HPDE6-E6E7 (cell line): ENCODE results near the gene HOXB9.

Experiments used
- DNase-seq: peaks from one replicate; pipeline ENCODE4 v3.0.0; 2011; ENCODE audit warnings: missing footprints; ENCODE audit errors: extremely low spot score

HOXB9 gene

GRCh38 chr17:48639982-48640857 lies 14.1 kb upstream of the HOXB9 start:
- no peak for DNase-seq

GRCh38 chr17:48639136-48639535 lies 13.0 kb upstream of the HOXB9 start:
- DNase-seq: no peak

DNA sequence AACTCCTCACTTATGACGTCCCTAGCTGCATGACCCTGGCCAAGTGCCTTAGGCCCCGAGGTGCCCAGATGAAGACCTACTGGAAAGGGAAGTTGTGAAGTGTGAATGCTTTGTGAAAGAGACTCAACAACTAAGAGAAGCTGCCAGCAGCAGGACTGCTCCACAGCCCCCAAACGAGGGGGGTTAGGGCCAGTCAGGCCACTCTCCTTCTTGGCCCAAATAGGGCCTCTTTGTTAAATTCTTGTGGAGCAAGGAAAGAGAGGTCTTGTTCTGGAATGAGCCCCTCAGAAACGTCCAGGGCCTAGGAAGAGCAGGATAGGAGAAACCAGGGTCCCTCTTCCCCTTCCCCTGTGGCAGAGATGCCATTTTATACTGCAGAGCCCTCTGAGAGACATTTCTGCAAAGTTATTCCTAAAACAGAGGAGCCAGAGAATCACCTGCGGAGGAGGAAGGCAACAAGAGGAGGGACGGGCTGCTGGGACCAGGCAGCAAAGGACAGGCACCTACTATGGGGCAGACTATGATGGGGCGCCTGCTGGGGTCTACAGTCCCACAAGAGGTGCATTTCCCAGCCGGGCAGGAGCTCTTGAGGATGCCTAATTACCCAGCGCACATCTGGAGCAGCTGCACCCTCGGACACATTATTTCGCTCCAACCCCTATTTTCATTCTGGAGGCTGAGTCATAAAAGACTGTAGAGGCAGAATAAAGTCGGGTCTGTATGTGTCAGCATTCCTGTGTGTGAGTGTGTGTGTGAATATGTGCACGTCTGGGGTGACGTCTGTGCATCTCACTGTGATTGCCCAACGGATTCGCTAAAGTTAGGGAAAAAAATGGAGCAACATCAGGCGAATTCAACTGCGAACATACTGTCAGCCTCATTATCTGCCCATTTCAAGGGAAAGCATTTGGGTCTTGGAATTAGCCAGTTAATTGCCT lies 11.4 kb upstream of the HOXB9 start:
- DNase-seq: no peak

DNA sequence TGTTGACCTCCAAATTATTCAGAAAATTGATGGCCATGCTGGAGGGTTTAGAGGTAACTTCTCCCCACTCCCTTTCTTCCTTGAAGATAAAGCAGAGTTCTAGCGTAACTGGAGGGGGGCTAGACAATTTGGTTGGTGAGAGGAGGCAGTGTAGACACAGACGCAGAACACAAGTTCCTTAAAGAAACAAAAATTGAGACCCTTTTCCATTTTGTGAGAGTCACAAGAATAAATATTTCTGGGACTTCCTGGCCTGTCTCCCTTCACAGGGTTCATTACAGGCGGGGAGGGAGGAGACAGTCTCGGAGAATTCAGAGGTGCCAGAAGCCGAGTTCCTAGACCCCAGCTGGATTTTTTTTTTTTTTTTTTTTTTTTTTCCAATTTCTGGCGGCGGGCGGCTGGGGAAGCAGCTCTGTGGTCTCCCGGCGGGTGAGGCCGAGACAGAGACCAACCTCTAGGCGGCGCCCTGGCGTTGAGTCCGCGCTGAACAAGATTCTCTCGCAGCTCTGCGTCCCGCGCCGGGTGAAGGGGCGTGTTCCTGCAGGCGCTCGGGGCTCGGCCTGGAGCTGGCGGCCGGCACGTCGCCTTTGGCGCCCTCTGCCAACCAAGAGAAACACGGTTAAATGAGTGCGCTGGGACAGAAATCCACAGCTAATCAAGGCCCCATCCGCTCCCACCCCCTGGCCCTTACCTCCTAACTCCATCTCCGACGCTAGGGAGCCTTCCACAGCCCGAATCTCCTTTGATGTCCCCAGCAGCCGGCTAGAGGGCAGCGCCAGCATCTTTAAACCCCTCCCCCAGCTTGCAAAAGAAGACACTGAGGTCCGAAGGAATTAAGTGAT lies 10.2 kb upstream of the HOXB9 start:
- DNase-seq: no peak

DNA sequence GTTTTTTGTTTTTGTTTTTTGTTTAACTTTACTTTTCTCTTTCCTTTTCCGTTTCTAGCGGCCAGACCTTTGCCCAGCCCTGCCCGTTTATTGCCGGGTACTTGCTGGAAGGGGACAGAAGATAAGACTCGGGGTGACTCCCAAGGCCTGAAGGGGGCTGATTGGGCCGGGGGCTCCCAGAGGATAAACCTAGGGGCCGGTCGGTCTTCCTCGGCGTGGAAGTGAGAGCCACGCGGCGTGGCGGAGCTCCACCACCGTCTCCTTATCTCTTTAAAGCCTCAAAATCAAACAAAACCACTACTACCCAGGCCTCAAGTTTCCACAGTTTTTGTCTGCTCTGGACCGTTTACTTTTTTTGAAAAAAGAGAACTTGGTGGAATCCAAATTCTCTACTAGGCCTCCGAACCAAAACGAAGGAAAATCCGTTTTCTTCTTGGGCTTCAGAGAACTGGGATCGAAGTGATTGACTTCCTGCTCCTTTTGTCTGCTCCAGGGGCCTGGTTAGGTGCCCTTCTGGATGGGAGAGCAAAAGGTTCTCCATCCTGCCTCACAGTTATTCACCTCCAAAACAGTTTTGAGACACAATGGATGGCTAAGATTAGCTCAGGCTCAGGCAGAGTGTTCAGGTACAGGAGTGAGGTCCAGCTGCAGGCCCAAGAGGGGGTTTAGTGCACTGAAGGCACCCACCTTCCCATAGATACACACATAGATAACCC lies 8.5 kb upstream of the HOXB9 start:
- DNase-seq: no peak

GRCh38 chr17:48633266-48633677 lies 7.1 kb upstream of the HOXB9 start:
- no peak for DNase-seq

- no peak for DNase-seq
These were observed 6.6 kb upstream of the HOXB9 start for GRCh38 chr17:48632579-48633265.

- DNase-seq: no peak
These were observed 5.8 kb upstream of the HOXB9 start for GRCh38 chr17:48631693-48632578.

DNA sequence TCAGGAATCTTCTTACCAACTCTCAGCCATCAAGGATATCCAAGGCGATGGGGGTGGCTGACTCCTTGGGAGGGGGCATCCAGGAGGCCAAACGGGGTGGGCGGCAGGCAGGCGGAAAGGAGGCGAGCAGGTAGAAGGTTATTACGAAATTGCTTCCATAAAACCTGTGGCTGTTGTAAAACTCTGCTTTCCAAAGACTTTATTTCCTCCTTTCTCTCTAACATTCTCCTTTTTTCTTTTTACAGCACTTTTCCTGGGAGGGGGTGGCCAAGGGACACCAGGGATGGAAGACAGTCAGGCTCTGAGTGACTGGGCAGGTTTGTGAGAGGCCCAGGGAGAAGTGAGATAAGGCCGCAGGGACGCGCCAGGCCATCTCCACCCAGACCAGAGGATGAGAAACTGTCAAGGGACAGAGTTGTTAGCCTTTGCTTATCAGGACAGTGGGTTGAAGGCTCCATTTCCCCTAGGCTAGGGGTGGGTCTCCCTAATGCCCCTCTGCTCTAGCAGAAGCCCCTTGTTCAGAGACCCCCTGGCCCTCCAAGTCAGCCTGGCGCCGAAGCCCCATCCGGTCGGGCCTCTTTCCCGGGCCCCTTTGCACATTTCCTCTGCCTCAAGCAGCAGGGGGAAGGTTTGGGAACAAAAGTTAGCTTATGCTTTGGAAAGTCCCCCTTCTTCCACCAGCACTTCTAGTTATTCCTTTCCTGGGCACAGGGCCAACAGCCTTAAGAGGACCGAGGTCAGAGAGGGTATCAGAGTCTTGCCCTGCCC lies 5.0 kb upstream of the HOXB9 start:
- DNase-seq: no peak

GRCh38 chr17:48630009-48630924 lies 4.1 kb upstream of the HOXB9 start:
- no peak for DNase-seq

DNA sequence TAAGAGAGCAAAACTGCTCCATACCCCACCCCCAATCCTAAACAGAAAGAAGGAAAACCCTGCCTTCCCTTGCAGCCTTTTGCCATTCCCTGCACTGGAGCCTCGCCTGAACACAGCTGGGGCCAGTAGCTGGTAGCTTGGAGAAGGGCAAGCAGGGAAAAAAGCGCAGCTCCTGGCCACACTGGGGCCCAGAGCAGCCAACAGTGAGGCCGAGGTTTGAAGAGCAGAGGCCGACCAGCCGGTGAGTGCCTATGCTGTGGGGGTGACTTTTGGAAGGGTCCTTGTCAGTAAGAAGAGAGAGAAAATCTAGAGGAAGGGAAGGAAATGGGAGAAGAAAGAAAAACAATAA lies 3.2 kb upstream of the HOXB9 start:
- no peak for DNase-seq

DNA sequence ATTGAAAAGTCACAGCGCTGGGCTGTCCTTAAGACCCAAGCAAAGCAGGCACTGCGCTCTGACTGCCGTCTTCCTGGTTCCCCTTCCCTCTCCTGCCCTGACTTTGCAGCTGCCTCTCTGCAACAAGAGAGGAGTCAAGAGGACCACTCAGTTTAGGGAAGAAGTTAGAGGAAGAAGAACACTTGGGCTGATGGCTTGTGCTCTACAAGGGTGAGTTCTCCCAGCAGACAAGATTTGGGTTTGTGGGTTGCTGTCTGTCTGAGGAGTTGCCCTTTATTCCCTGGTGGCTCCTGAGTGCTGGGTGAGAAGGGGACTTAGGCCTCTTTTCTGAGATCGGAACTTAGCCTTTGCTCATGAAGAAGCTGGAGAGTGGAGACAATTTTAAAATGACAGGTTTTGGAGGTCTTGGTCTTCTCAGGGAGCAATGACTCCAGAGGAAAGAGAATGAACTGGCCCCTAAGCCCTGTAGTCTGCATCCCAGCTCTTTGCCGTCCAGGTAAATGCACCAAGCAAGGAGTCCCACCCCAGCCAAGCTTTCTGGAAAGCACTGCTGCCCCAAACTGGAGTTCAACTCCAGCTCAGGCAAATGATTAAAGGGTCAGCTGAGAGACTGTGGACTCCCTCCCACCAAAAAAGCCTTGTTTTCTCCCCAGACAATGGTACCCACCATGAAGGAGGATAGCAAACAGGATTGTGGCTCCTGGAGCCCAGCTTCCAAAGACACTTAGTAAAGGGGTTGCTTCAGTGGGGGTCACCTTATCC lies 2.7 kb upstream of the HOXB9 start:
- DNase-seq: no peak

DNA sequence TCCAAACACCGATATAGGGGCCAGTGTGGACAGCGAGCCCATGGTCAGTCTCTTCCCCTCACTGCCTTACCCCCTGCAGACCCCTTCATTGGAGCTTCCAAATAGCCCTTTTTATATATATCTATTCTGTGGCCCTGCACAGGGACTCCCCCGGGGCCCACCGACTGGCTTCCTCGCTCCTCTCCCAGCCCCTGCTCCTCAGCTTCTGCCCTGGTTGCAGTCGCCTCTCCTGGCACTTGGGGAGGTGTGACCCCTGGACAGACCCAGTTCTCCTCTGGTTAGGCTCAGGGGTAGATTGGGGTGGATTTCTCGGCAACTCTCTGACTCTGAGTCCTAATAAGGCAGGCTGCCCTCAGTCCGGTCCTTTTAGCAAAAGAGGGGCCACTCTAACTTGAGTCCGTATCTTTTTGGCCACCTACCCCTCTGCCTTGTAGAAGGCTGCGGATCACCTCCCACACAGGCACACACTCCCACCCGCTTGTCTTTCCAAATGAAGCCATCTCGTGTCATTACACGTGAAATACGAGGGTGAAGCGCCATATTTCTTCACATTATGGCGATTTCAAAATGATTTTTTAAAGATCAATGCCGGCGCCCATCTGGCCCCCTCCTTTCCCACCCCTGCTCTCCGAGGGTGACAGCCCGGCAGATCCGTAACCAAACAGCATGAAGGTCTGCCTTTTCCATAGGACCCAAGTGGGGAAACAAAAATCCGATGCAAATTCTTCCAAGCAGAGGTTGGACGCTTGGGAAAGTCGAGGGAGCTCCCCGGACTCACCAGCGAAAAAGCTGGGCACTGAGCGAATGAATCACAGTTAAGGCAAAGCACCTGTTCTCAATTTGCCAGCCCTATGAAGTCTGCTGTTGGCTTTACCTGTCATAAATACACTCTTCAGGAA lies 1.7 kb upstream of the HOXB9 start:
- no peak for DNase-seq

GRCh38 chr17:48627118-48627597 lies 1.0 kb upstream of the HOXB9 start:
- DNase-seq: no peak

DNA sequence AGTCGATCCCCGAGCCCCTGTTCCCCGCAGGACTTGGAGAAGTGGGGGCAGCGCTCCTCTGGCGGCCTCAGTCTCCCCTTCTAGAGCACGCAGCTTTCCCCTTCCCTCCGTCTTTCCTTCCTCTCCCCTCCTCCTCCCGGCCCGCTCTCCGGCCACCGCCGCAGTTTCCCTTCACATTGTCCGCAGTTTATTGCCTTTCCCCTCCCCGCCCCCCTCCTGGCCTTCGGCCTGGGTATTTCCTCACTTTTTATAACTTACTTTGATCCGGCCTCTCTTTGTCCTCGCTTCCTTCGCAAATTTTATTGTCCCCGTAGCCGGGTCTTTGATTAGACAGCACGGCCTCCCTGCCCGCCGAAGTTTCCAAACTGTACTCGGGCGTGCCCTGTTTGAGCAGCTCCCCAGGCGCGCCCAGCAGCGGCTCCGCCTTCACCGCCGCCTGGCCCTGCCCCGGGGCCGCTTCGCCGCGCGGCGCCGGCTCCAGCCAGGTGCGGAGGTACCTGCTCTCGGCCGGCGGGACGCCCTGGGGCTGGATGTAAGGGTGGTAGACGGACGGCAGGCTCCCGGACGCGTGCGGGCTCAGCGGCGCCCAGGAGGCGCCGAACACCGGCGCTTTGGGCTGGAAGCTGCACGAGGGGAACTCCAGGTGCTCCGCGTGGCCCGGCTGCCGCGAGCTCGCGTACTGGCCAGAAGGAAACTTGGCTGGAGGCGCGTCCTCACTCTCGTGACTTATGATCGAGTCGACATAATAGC lies 488 bp downstream of the HOXB9 start:
- peak; percentile 48 for DNase-seq
